ENCODE measurements around the gene PABPN1L. TPM values are rescaled to one million over a fixed set of nuclear protein-coding genes. Genes with fewer than 3 reads are reported as not detected.

PABPN1L gene
- total RNA-seq, 1 donor from 2014 or later, result not detected

- Mint-ChIP-seq H3K36me3 (ENCODE audit: low read depth, unreplicated experiment) (peaks cover 6% of the 10 kb centered on the region), H3K27me3 (ENCODE audit: low read depth, unreplicated experiment) (no peaks in the 10 kb centered on the region), H3K4me1 (ENCODE audit: low read depth, unreplicated experiment) (no peaks in the 10 kb centered on the region), H3K9me3 (ENCODE audit: unreplicated experiment) (no peaks in the 10 kb centered on the region), H3K4me3 (ENCODE audit: unreplicated experiment) (no peak overlapping the region), H3K27ac (ENCODE audit: unreplicated experiment) (no peak overlapping the region)
- H3K4me2 ChIP-seq (ENCODE audit: low read length), result no peak overlapping the region
- H3K79me2 ChIP-seq (ENCODE audit: insufficient read depth, low read length), result no peaks in the 10 kb centered on the region
- H3K36me3 ChIP-seq (ENCODE audit: insufficient read depth, low read length), result no peaks in the 10 kb centered on the region
- H3K27ac ChIP-seq (ENCODE audit: low read depth, low read length), result no peak overlapping the region
- no peaks in the 10 kb centered on the region for H3K4me1 ChIP-seq (ENCODE audit: insufficient read depth, low read length)
- no peak for TF ChIP-seq CTCF (IDR thresholded peaks at IDR 0.05; ENCODE audit: insufficient read depth, low read depth, low read length)
- TF ChIP-seq EZH2 (IDR thresholded peaks at IDR 0.05; ENCODE audit: insufficient read depth, low read length), result no peak
- H3K4me3 ChIP-seq (ENCODE audit: insufficient read depth, low read depth, low read length), result no peak overlapping the region
- DNase-seq (ENCODE audit: low read depth) (no peak), FAIRE-seq (no peak)
- H2AFZ ChIP-seq (ENCODE audit: low read depth, low read length), result no peak overlapping the region
- no peaks in the 10 kb centered on the region for H4K20me1 ChIP-seq (ENCODE audit: insufficient read depth, low read length)
- H3K9ac ChIP-seq (ENCODE audit: low read length), result no peak overlapping the region
- H3K27me3 ChIP-seq (ENCODE audit: insufficient read depth, low read length), result no peaks in the 10 kb centered on the region
- no peaks in the 10 kb centered on the region for H3K9me3 ChIP-seq (ENCODE audit: insufficient read depth, low read depth, low read length)
Observed at GRCh38 chr16:88820385-88821025, 46.0 kb downstream of the PABPN1L start.

GRCh38 chr16:88819126-88819525 is 47.3 kb downstream of the PABPN1L start:
- H3K79me2 ChIP-seq (ENCODE audit: insufficient read depth, low read length), result no peaks in the 10 kb centered on the region
- H4K20me1 ChIP-seq (ENCODE audit: insufficient read depth, low read length), result no peaks in the 10 kb centered on the region
- no peaks in the 10 kb centered on the region for H3K4me1 ChIP-seq (ENCODE audit: insufficient read depth, low read length)
- Mint-ChIP-seq H3K36me3 (ENCODE audit: low read depth, unreplicated experiment) (peaks cover 6% of the 10 kb centered on the region), H3K27me3 (ENCODE audit: low read depth, unreplicated experiment) (no peaks in the 10 kb centered on the region), H3K4me3 (ENCODE audit: unreplicated experiment) (no peak overlapping the region), H3K9me3 (ENCODE audit: unreplicated experiment) (no peaks in the 10 kb centered on the region), H3K4me1 (ENCODE audit: low read depth, unreplicated experiment) (no peaks in the 10 kb centered on the region), H3K27ac (ENCODE audit: unreplicated experiment) (no peak overlapping the region)
- no peak for TF ChIP-seq CTCF (IDR thresholded peaks at IDR 0.05; ENCODE audit: insufficient read depth, low read depth, low read length)
- TF ChIP-seq EZH2 (IDR thresholded peaks at IDR 0.05; ENCODE audit: insufficient read depth, low read length), result no peak
- H3K4me3 ChIP-seq (ENCODE audit: insufficient read depth, low read depth, low read length), result no peak overlapping the region
- DNase-seq (ENCODE audit: low read depth), result no peak
- FAIRE-seq, result no peak
- no peak overlapping the region for H3K4me2 ChIP-seq (ENCODE audit: low read length)
- H3K27ac ChIP-seq (ENCODE audit: low read depth, low read length), result no peak overlapping the region
- no peak overlapping the region for H3K9ac ChIP-seq (ENCODE audit: low read length)
- H3K27me3 ChIP-seq (ENCODE audit: insufficient read depth, low read length), result no peaks in the 10 kb centered on the region
- no peak overlapping the region for H2AFZ ChIP-seq (ENCODE audit: low read depth, low read length)
- no peaks in the 10 kb centered on the region for H3K36me3 ChIP-seq (ENCODE audit: insufficient read depth, low read length)
- H3K9me3 ChIP-seq (ENCODE audit: insufficient read depth, low read depth, low read length), result no peaks in the 10 kb centered on the region

GRCh38 chr16:88818575-88818874 is 47.9 kb downstream of the PABPN1L start:
- Histone ChIP-seq H2AFZ (ENCODE audit: low read depth, low read length) (no peak overlapping the region), H3K9ac (ENCODE audit: low read length) (no peak overlapping the region), H3K27me3 (ENCODE audit: insufficient read depth, low read length) (no peaks in the 10 kb centered on the region), H3K9me3 (ENCODE audit: insufficient read depth, low read depth, low read length) (no peaks in the 10 kb centered on the region), H4K20me1 (ENCODE audit: insufficient read depth, low read length) (no peaks in the 10 kb centered on the region), H3K36me3 (ENCODE audit: insufficient read depth, low read length) (no peaks in the 10 kb centered on the region), H3K4me1 (ENCODE audit: insufficient read depth, low read length) (no peaks in the 10 kb centered on the region), H3K4me2 (ENCODE audit: low read length) (no peak overlapping the region), H3K4me3 (ENCODE audit: insufficient read depth, low read depth, low read length) (no peak overlapping the region), H3K27ac (ENCODE audit: low read depth, low read length) (no peak overlapping the region), H3K79me2 (ENCODE audit: insufficient read depth, low read length) (no peaks in the 10 kb centered on the region)
- no peak overlapping the region for H3K4me3 Mint-ChIP-seq (ENCODE audit: unreplicated experiment)
- H3K27me3 Mint-ChIP-seq (ENCODE audit: low read depth, unreplicated experiment), result no peaks in the 10 kb centered on the region
- DNase-seq (ENCODE audit: low read depth), result no peak
- FAIRE-seq, result no peak
- no peak overlapping the region for H3K27ac Mint-ChIP-seq (ENCODE audit: unreplicated experiment)
- H3K4me1 Mint-ChIP-seq (ENCODE audit: low read depth, unreplicated experiment), result no peaks in the 10 kb centered on the region
- H3K9me3 Mint-ChIP-seq (ENCODE audit: unreplicated experiment), result no peaks in the 10 kb centered on the region
- peaks cover 6% of the 10 kb centered on the region for H3K36me3 Mint-ChIP-seq (ENCODE audit: low read depth, unreplicated experiment)
- TF ChIP-seq CTCF (IDR thresholded peaks at IDR 0.05; ENCODE audit: insufficient read depth, low read depth, low read length) (no peak), EZH2 (IDR thresholded peaks at IDR 0.05; ENCODE audit: insufficient read depth, low read length) (no peak)

All from astrocyte (in vitro differentiated cells and primary cell).